Stimulated activated CD4-positive, alpha-beta T cell treated with anti-CD3 and anti-CD28 coated beads, Interleukin-4, amount 100 ng/mL, for 48 hours (primary cell): Measurements from ENCODE around the gene ASB10.

ENCODE experiments used
- DNase-seq, 2 donors: peaks; one replicate each; pipeline ENCODE4 v3.0.0-alpha.2; 2020; ENCODE audit warnings: low read depth in 2 of 2

Gene ASB10

DNA sequence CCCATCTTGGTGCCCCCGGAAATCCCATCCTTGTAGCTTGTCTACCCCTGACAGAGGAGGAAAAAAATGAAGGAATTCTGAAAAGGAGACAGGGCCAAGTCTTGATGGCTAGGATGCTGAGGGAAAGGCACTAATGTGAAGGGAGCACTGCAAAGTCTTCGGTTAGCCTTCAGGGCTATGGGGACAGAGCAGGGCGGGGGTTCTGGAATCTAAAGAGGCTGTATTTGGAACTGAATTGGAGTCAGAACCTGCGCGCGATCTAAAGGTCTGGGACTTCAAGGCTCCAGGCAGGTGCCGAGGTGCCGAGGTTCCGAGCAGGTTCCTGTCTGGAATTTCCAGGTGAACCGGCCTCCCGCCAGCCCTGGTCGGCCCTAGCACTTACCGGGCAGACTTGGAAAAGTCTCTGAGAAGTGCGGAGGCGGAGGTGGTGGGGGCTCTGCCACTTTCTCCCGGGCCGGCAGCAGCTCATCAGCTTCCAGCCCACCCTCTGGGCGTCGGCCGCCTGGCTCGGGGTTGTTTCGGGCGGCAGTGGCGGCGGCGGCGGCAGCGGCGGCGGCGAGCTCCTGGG is 20.3 kb downstream of the ASB10 start:
- no peak for DNase-seq

GRCh38 chr7:151161757-151162156 is 25.3 kb downstream of the ASB10 start:
- no peak for DNase-seq

GRCh38 chr7:151157645-151158329 is 29.3 kb downstream of the ASB10 start:
- DNase-seq: no peak

DNA sequence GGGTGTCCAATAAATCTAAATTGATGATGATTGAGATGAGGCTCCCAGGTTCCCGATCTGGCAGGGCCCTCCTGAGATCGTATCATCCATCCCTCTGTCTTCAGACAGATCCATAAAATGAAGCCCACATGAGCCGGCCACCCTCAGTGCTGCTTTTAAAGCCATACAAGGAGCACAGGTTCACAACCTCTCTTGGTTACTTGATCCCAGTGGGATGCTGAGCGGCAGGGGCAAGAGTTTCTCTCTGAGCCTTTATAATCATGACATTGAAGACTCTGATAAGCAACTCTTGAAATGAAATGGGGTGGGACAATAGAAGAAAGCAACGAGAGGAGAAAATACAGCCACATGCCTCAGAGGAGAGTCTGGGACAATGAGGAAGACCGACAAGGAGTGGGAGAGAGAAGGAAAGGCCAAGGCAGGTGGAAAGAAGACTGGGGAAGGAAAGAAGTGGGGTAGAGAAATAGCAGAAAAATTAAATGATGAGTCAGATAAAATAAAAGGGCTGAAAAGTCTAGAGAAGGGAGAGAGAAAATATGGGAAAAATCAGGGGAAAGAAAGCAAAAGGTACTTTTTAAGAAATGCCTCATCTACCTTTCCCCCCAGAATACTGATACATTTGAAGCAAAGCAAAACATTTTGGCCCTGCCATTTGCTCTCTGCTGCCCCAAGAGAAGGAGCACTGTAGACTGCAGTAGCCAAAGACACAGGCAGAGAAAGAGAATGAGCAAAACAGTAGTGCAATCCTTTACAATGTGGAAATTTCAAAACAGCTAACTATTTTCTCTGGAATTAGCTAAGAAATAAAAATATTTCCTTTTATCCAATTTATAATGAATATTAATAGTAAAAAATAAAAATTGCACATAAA is 34.2 kb downstream of the ASB10 start:
- DNase-seq: no peak

- no peak for DNase-seq
These were observed 36.7 kb downstream of the ASB10 start for GRCh38 chr7:151150388-151150787.

DNA sequence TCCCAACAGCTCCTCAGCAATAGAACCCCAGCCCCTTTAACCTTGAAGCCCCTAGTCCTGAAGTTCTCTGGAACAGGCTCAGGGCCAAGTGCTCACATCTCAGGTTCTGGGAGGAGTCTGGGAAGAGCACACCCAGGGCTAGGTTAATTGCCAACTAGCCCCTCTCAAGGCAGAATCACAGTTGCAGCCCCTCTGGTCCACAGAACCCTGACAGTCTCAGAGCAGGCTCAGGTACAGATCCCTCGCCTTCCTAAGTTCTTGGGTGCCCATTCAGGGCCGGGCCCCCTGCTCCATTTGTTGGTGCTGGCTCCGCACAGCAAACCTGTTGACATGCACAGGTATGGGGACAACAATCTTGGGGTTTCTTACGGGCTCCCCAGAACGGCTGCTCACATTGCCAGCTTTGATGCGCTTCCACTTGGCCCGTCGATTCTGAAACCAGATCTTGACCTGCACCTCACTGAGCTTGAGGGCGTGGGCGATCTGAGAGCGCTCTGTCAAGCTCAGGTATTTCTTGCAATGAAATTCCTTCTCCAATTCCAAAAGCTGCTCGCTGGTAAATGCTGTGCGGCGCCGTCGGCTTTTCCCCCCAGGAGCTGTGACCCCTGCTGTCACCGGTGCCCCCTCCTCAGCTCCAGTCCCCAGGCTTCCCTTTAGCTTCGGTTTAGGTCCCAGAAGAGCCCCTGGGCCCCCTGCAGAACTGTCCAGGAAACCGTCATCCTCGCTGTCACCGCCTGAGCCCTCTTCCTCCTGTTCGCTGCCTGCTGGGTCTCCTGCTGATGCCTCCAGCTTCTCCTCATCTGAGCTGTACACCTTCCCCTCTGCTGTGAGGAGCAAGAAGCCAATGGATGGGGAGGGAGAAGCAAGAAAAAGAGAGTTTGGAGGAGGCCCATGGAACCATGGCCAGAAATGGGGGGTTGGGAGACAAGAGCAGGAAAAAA is 38.5 kb downstream of the ASB10 start:
- no peak for DNase-seq

DNA sequence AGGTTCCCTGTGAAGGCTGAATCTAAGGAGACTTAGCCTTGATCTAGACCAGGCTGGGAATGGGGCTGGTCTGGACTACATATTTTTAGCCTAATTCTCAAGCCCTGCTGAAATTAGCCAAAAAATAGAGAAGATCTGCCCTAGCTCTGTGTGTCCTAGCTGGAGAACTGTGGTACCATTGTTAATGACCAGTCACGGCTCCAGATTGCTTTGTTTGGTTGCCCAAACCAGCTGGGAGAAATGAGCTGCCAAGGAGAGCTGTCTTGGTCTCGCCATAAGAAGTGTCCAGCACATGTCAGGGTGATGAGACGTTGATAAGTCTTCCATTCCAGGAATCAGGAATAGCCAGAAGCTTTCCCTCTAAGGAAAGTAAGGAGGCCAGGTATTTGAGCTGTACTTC is 40.3 kb downstream of the ASB10 start:
- DNase-seq: no peak

DNA sequence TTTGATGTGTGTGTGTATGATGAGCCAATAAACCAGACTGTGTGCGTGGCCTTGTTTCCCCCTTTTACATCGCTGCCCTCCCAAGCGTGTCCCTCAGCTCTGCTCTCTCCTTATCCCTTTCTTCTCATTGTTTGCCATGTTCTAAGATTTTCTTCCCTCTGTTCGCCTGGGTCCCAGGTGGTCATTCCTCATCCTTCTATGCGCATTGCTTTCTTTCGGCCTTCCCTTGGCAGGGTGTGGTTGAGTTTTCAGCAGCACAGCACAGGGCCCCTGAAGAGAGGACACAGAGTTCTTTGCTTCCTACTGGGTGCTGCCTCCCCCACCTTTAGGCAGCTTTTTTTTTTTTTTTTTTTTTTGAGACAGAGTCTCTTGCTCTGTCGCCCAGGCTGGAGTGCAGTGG is 42.7 kb downstream of the ASB10 start:
- no peak for DNase-seq

- DNase-seq: no peak
These were observed 43.6 kb downstream of the ASB10 start for GRCh38 chr7:151143261-151144015.

DNA sequence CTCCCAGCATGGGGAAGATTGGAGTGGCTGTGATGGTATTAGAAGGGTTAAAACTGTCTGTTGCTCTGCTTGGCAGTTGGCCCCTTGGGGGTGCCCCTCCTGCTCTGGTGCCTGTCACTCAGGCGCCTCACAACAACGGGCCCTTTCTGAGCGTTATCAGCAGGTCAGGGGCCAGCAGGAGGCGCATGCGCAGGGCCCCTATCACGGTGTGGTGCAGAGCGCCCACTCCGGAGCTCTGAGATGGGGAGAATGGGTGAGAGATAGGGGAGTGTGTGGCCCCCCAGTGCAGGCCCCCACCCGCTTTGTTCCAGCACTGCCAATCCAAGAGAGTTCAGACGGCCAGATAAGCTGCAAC is 44.4 kb downstream of the ASB10 start:
- DNase-seq: no peak

GRCh38 chr7:151141855-151142685 is 45.0 kb downstream of the ASB10 start:
- no peak for DNase-seq

- no peak for DNase-seq
These were observed 45.7 kb downstream of the ASB10 start for GRCh38 chr7:151141311-151141854.

DNA sequence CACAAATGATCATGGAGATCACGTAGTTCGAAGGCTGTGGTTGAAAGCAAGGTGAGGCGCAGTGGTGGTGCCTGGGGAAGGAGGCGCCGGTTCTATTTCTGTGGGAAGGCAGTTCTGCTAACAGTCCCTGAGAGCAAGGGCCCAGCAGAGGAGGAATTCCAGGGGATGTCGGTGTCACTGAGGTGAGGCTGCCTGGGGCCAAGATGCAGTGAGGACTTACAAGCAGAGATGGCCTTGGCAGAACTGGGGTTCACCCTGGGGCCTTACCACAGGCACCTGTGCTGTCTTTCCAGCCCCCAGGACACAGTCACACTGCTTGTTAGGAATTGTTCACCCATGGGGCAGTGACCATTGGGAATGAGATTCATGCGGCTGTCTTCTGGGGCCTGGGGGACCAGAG is 46.2 kb downstream of the ASB10 start:
- DNase-seq: no peak

DNA sequence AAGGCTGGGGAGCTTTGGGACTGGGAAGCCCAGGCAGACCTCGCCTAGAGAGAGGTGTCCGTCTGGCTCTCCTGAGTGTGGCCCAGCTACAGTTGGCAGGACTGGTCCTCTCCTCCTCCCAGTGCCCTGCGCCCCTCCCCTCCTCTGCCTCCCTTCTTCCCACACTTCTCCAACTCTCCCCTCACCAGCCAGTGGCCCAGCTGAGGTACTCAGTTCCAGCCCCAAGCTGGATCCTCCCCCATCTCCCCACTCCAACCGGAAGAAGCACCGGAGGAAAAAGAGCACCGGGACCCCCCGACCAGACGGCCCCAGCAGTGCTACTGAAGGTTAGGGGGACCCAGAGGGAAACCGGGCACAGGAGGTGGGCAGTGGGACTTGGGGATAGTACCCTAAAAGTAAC is 47.3 kb downstream of the ASB10 start:
- no peak for DNase-seq

GRCh38 chr7:151139071-151139790 is 47.8 kb downstream of the ASB10 start:
- DNase-seq: no peak

GRCh38 chr7:151138153-151138851 is 48.7 kb downstream of the ASB10 start:
- DNase-seq: no peak

DNA sequence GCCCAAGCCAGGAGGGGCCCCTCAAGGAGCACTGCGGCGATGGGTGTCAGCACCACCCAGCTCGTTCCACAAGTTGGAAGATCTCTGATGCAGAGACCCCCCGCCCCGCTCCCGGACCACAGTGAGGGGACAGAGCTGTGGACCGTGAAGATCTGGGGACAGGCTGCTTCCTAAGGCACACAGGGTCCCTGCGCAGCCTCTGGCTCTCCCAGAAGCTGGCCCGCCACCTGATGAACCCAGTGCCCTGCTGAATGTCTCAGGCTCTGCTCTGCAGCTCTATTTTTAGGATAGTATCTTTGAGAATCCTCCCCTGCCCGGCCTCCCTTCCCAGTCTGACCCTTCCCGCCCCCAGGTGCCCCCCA is 49.3 kb downstream of the ASB10 start:
- DNase-seq: no peak

DNA sequence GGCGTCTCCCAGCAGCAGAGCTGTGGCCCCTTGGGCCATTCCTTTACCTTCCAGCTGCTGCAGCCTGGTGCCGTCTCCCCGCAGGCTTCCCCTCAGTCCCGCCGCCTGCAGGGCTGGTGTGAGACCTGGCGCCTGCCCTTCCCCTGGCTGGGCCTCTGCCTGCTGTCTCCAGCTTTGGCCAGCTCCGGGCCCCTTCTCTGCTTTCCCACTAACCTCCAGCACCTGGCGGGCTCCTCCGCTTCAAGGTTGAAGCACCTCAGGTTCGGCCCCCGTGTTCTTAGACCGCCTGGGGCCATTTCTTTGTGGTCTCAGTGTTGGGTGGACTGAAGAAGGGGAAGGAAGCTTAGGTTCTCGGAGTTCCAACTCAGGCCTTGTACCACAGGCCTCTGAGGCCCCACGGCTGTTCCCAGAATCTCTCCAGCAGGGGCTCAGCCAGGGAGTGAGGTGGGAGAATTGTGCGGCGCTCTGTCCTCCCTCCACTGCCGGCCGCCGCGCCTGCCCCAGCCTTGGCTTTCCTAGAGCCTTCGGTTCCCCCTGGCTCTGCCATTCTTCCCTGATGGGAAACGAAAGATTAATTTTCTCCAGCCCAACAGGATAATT is 49.9 kb downstream of the ASB10 start:
- no peak for DNase-seq
